NCI-H345 treated with DMSO at 0.1 percent for 48 hours (cell line): ENCODE measurements around the gene ERGIC2.
"Not testable (repeated sequence)": the region's sequence is repeated elsewhere in the genome, so short reads cannot be mapped to it uniquely, and the experiment has no call there.

Source experiments
- DNase-seq: peaks from one replicate; lab custom pipeline; 2025; ENCODE audit not compliant: unreplicated experiment; lab: John Stamatoyannopoulos, UW

ERGIC2 gene

DNA sequence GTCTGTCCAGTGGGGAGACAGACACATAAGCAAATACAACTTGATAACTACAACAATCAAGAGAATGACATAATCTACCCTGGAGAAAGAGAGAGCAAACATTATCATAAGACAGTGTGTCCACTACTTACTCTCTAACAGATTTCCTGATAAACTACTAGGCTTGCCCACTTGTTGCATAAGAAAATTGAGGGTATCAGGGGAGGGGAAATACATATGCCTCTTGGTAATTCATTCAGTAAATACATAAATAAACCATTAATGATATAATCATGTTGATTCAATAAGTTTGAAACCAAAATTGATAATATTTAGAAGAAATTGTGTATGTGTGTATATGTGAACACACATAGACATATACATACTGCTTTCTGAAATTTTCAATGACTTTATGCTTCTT lies 76.6 kb downstream of the ERGIC2 start:
- no peak for DNase-seq

DNA sequence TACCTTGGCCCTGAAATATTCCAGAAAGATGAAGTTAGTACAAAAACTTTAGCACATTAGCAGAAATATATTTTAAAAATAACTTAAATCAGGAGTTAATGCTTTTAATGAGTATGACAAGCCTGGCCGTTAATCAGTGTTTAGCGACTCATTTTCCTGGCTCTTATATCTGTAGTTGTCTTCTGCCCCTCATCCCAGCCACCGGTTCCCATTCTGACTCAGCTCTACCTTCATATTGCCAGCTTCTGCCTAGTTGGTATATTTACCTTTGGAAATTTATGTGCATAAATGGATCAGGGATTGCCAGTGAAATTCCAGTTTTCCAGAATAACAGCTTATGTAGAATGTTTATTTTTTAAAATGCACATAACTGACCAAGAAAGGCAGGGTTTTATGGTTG lies 79.9 kb downstream of the ERGIC2 start:
- no peak for DNase-seq

- no peak for DNase-seq
These were observed 81.3 kb downstream of the ERGIC2 start for GRCh38 chr12:29299633-29300032.

- DNase-seq = no peak
These were observed 89.7 kb downstream of the ERGIC2 start for GRCh38 chr12:29291226-29291625.

- not testable (repeated sequence) for DNase-seq
These were observed 90.5 kb downstream of the ERGIC2 start for GRCh38 chr12:29290475-29290874.

GRCh38 chr12:29288031-29288430 lies 92.9 kb downstream of the ERGIC2 start:
- no peak for DNase-seq

GRCh38 chr12:29287622-29288021 lies 93.3 kb downstream of the ERGIC2 start:
- no peak for DNase-seq
